GM23338 (cell line): ENCODE data around the gene GNAO1. TPM values are rescaled to one million over a fixed set of nuclear protein-coding genes. Genes with fewer than 3 reads are reported as not detected.

Experiments used
- ATAC-seq: fragments of 200-7000 bp; cut with Tn5 transposase; 3 replicates; pipeline ENCODE4 v1.9.1; 2020
- DNase-seq: peaks from one replicate; pipeline ENCODE4 v3.0.0-alpha.2; 2015; ENCODE audit warnings: low spot score
- H2AFZ ChIP-seq: fragments of 200-600 bp; sonication (generic); 2 replicates; pipeline ENCODE4 v1.8.0; 2016; ENCODE audit warnings: antibody characterized with exemption, mild to moderate bottlenecking, moderate library complexity
- H3F3A ChIP-seq: fragments of 200-600 bp; sonication (generic); replicated peaks from 2 replicates; pipeline ENCODE4 v1.8.0; 2017; ENCODE audit warnings: antibody characterized with exemption, mixed run types, low read depth
- H3K27ac ChIP-seq: fragments of 200-600 bp; sonication (generic); 2 replicates; pipeline ENCODE4 v1.6.1; 2016; ENCODE audit warnings: low read depth
- H3K27me3 ChIP-seq: fragments of 200-600 bp; sonication (generic); 2 replicates; pipeline ENCODE4 v1.8.0; 2016; ENCODE audit warnings: mild to moderate bottlenecking, mixed run types, moderate library complexity; ENCODE audit not compliant: insufficient read depth
- H3K36me3 ChIP-seq: fragments of 200-600 bp; sonication (generic); 2 replicates; pipeline ENCODE4 v1.8.0; 2016; ENCODE audit warnings: mild to moderate bottlenecking; ENCODE audit not compliant: insufficient read depth
- H3K4me1 ChIP-seq: fragments of 200-600 bp; sonication (generic); 2 replicates; pipeline ENCODE4 v1.8.0; 2016; ENCODE audit warnings: mild to moderate bottlenecking, moderate library complexity; ENCODE audit not compliant: insufficient read depth
- H3K4me2 ChIP-seq: fragments of 200-600 bp; sonication (generic); 2 replicates; pipeline ENCODE4 v1.7.1; 2017; ENCODE audit warnings: mixed run types
- H3K4me3 ChIP-seq: fragments of 200-600 bp; sonication (generic); 2 replicates; pipeline ENCODE4 v1.6.1; 2016; ENCODE audit warnings: mixed run types
- H3K79me2 ChIP-seq: fragments of 200-600 bp; sonication (generic); replicated peaks from 2 replicates; pipeline ENCODE4 v1.8.0; 2017; ENCODE audit warnings: mild to moderate bottlenecking; ENCODE audit not compliant: insufficient read depth
- H3K9me2 ChIP-seq: fragments of 200-600 bp; sonication (generic); 2 replicates; pipeline ENCODE4 v1.8.0; 2017; ENCODE audit not compliant: insufficient read depth
- H4K20me1 ChIP-seq: fragments of 200-600 bp; sonication (generic); replicated peaks from 2 replicates; pipeline ENCODE4 v1.8.0; 2017; ENCODE audit warnings: mild to moderate bottlenecking; ENCODE audit not compliant: insufficient read depth
- H3K27ac Mint-ChIP-seq: 2 replicates; pipeline ENCODE4 v1.8.0; 2020; ENCODE audit warnings: inconsistent platforms, mild to moderate bottlenecking, moderate library complexity, mixed read lengths
- H3K27me3 Mint-ChIP-seq: 3 replicates; pipeline ENCODE4 v1.8.0; 2022; ENCODE audit warnings: low read depth, mild to moderate bottlenecking, moderate library complexity, mixed read lengths, inconsistent platforms; ENCODE audit not compliant: insufficient read depth, poor library complexity
- H3K36me3 Mint-ChIP-seq: 3 replicates; pipeline ENCODE4 v1.8.0; 2021; ENCODE audit warnings: low read depth, mild to moderate bottlenecking, inconsistent platforms, moderate library complexity, mixed read lengths
- H3K4me1 Mint-ChIP-seq: 3 replicates; pipeline ENCODE4 v1.8.0; 2020; ENCODE audit warnings: mild to moderate bottlenecking, inconsistent platforms, mixed read lengths
- H3K4me3 Mint-ChIP-seq: 3 replicates; pipeline ENCODE4 v1.8.0; 2021; ENCODE audit warnings: moderate library complexity, mild to moderate bottlenecking, inconsistent platforms, mixed read lengths
- H3K9me3 Mint-ChIP-seq: 3 replicates; pipeline ENCODE4 v1.8.0; 2020; ENCODE audit warnings: moderate library complexity, mild to moderate bottlenecking, inconsistent platforms, mixed read lengths
- CREB1 ChIP-seq: fragments of 250-450 bp; sonication (Bioruptor Pico); IDR thresholded peaks from 2 replicates; pipeline ENCODE4 v1.5.0; 2020; ENCODE audit warnings: low read depth, mild to moderate bottlenecking, moderate library complexity
- CTCF ChIP-seq, 2 experiments: fragments of 200-600 bp in 1 of 2; sonication (generic) in 1 of 2; conservative IDR thresholded peaks; 2 replicates each; pipeline versions ENCODE4 v1.5.1 to v1.6.1; 2016 to 2017; ENCODE audit warnings: antibody characterized with exemption in 2 of 2, low read depth in 2 of 2, mild to moderate bottlenecking in 2 of 2, moderate library complexity in 1 of 2
- ETS1 ChIP-seq: IDR thresholded peaks from 2 replicates; pipeline ENCODE4 v1.6.1; 2016; ENCODE audit warnings: antibody characterized with exemption
- EZH2 ChIP-seq: fragments of 200-600 bp; sonication (generic); IDR thresholded peaks from one replicate; pipeline ENCODE4 v1.8.0; 2017; ENCODE audit warnings: antibody characterized with exemption, mild to moderate bottlenecking, low read depth; ENCODE audit not compliant: unreplicated experiment
- EZH2phosphoT487 ChIP-seq: fragments of 200-600 bp; sonication (generic); IDR thresholded peaks from one replicate; pipeline ENCODE4 v1.8.1; 2018; ENCODE audit warnings: antibody characterized with exemption; ENCODE audit not compliant: unreplicated experiment
- JUNB ChIP-seq: IDR thresholded peaks from one replicate; pipeline ENCODE4 v1.6.1; 2016; ENCODE audit warnings: antibody characterized with exemption; ENCODE audit not compliant: unreplicated experiment
- NANOG ChIP-seq: IDR thresholded peaks from 2 replicates; pipeline ENCODE4 v1.6.1; 2016; ENCODE audit warnings: antibody characterized with exemption, borderline replicate concordance
- POLR2AphosphoS5 ChIP-seq: IDR thresholded peaks from 2 replicates; pipeline ENCODE4 v1.6.1; 2016; ENCODE audit warnings: antibody characterized with exemption, low read depth
- REST ChIP-seq: IDR thresholded peaks from one replicate; pipeline ENCODE4 v1.6.1; 2018; ENCODE audit warnings: antibody characterized with exemption; ENCODE audit not compliant: unreplicated experiment
- STAT1 ChIP-seq: IDR thresholded peaks from one replicate; pipeline ENCODE4 v1.6.1; 2016; ENCODE audit warnings: antibody characterized with exemption; ENCODE audit not compliant: unreplicated experiment
- ZNF114 ChIP-seq: fragments of 250-450 bp; sonication (Bioruptor Pico); IDR thresholded peaks from 2 replicates; pipeline ENCODE4 v1.5.0; 2020; ENCODE audit warnings: mild to moderate bottlenecking, moderate library complexity
- ZNF331 ChIP-seq: fragments of 250-450 bp; sonication (Bioruptor Pico); IDR thresholded peaks from 2 replicates; pipeline ENCODE4 v1.5.0; 2020; ENCODE audit warnings: low read depth, mild to moderate bottlenecking, moderate library complexity
- polyA plus RNA-seq: library from polyadenylated mRNA; unstranded; fragments of >200 nt; fragmentation: Nextera tagmentation; extraction: Ambion mirVana; gene quantifications from 2 replicates; pipeline ENCODE4 v1.2.1, GENCODE V29; 2016
- total RNA-seq: library from RNA; depleted of rRNA; stranded (reverse); fragments of >200 nt; shearing (Covaris generic); gene quantifications from 2 replicates; pipeline ENCODE4 v1.2.3, GENCODE V29; 2014

Gene GNAO1
- total and polyA plus RNA-seq, 2 experiments from 2014 or later = 6.5 to 24.8 TPM

DNA sequence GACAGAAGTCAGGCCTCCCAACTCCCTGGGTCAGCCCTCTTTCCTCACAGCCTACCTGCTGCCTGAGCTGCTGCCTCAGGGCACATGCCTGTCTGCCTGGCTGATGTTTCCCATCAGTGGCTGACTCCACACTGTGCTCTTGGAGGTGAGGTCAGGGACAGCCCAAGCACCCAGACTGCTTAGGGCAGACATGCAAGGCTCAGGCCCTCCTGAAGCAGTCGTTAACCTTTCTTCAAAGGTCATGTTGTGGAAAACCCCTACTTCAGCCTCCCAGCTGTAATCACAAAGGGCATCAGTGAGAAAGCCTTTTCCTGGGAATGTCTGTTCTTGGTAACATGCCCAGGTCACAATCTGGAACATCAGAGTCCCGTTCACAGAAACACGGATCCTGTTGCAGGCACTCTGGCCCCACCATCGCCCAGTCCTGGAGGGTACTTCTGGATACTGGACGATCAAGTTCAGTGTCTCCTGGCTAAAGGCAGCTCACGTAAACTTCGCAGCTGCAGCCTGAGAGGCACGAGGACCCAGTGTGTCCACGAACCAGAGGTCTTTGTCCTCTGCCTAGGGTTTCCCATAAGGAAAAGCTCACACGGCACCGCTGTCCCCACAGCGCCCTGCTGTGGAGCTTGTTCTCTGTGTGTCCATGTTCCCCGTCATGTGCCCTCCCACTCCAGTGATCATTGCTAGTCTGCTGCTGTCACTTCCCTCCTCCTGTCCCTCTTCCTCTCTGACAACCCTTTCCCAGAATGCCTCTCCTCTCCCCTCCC is 54.9 kb downstream of the GNAO1 start:
- peaks cover 9% of the 10 kb centered on the region for H3K4me1 Mint-ChIP-seq
- Histone ChIP-seq H2AFZ (no peak overlapping the region), H3K4me1 (0 out of 2 replicates have a peak, but pooled peaks cover 4% of the 10 kb centered on the region), H3K36me3 (peaks cover 3% of the 10 kb centered on the region), H3K27ac (no peak overlapping the region), H3K9me2 (no peaks in the 10 kb centered on the region), H4K20me1 (0 out of 2 replicates have a peak, but pooled peaks cover 4% of the 10 kb centered on the region), H3K79me2 (no peaks in the 10 kb centered on the region), H3K4me2 (no peak overlapping the region), H3K4me3 (no peak overlapping the region), H3K27me3 (no peaks in the 10 kb centered on the region), H3F3A (no peaks in the 10 kb centered on the region)
- DNase-seq = peak; percentile 23
- H3K4me3 Mint-ChIP-seq = no peak overlapping the region
- no peaks in the 10 kb centered on the region; the same call in 2 of the 3 replicates for H3K36me3 Mint-ChIP-seq
- H3K9me3 Mint-ChIP-seq = no peaks in the 10 kb centered on the region
- ATAC-seq = peak; percentile 98
- TF ChIP-seq CTCF (conservative IDR thresholded peaks at IDR 0.05; ENCODE audit: low read depth in 2 of 2) = no peak; a peak in 1 of 4 replicates
- TF ChIP-seq ZNF114 (CRISPR knock-in tag) = no peak
- no peak for TF ChIP-seq EZH2
- H3K27me3 Mint-ChIP-seq = peaks cover 2% of the 10 kb centered on the region
- H3K27ac Mint-ChIP-seq = no peak overlapping the region

GRCh38 chr16:56247018-56247417 is 55.7 kb downstream of the GNAO1 start:
- H3K4me3 ChIP-seq = no peak overlapping the region
- no peaks in the 10 kb centered on the region for H3K27me3 ChIP-seq
- no peak overlapping the region for H3K4me2 ChIP-seq
- no peaks in the 10 kb centered on the region for H3K79me2 ChIP-seq
- no peaks in the 10 kb centered on the region for H3F3A ChIP-seq
- Mint-ChIP-seq H3K4me1 (peaks cover 9% of the 10 kb centered on the region), H3K4me3 (no peak overlapping the region), H3K9me3 (no peaks in the 10 kb centered on the region), H3K27me3 (peaks cover 2% of the 10 kb centered on the region), H3K27ac (no peak overlapping the region), H3K36me3 (no peaks in the 10 kb centered on the region; the same call in 2 of the 3 replicates)
- H2AFZ ChIP-seq = no peak overlapping the region
- no peak overlapping the region for H3K27ac ChIP-seq
- DNase-seq (no peak), ATAC-seq (no peak)
- peaks cover 3% of the 10 kb centered on the region for H3K36me3 ChIP-seq
- 0 out of 2 replicates have a peak, but pooled peaks cover 4% of the 10 kb centered on the region for H4K20me1 ChIP-seq
- 0 out of 2 replicates have a peak, but pooled peaks cover 4% of the 10 kb centered on the region for H3K4me1 ChIP-seq
- H3K9me2 ChIP-seq = no peaks in the 10 kb centered on the region
- TF ChIP-seq EZH2 (no peak), JUNB (no peak), REST (no peak), ZNF114 (CRISPR knock-in tag) (no peak), POLR2AphosphoS5 (no peak), CTCF (conservative IDR thresholded peaks at IDR 0.05; ENCODE audit: low read depth in 2 of 2) (no peak), ZNF331 (CRISPR knock-in tag) (no peak), STAT1 (no peak), CREB1 (CRISPR knock-in tag) (no peak), ETS1 (no peak), NANOG (no peak), EZH2phosphoT487 (no peak)
